ENCODE measurements around the gene ATP6V1A.

ATP6V1A gene

GRCh38 chr3:113746548-113747282 lies at the start of gene ATP6V1A:
TSS of gene ATP6V1A (plus strand) at chr3:113747035. CDS start at chr3:113778754, 31,719 bp downstream.
- no peaks in the 10 kb centered on the region for H3K27me3 ChIP-seq
- H3K27ac ChIP-seq = peak within 1 kb of the TSS; percentile 96 to 100 (median 98)
- H4K20me1 ChIP-seq = peaks cover 33 to 61% (median 33%) of the 10 kb centered on the region in 11 experiments; a peak in 21 of 22 replicates
- peak within 1 kb of the TSS; percentile 73 to 97 (median 88) for H3K4me3 ChIP-seq
- H3K36me3 ChIP-seq = peaks cover 0 to 19% (median 0%) of the 10 kb centered on the region in 11 experiments; a peak in 3 of 22 replicates
- H3K9ac ChIP-seq = peak within 1 kb of the TSS; percentile 89 to 99 (median 96)
- peaks cover 43 to 63% (median 52%) of the 10 kb centered on the region in 10 experiments for H3K4me1 ChIP-seq
- no peaks in the 10 kb centered on the region for H3K9me3 ChIP-seq (replicated peaks in 1 of 11)
- peak within 1 kb of the TSS; percentile 88 to 99 (median 96) for H3K4me2 ChIP-seq
- TF ChIP-seq Cebpa-rat (IDR thresholded peaks at IDR 0.05) = no peak

GRCh38 chr3:113697500-113698090 lies 49.2 kb upstream of the ATP6V1A start:
- H3K4me3 ChIP-seq = peak overlapping the region; percentile 61 to 84 (median 76)
- peaks cover 15 to 22% (median 18%) of the 10 kb centered on the region in 11 experiments for H3K27me3 ChIP-seq
- H3K4me1 ChIP-seq = peaks cover 20 to 39% (median 27%) of the 10 kb centered on the region in 10 experiments
- 0 out of 22 replicates have a peak, but pooled peaks cover 0 to 5% (median 0%) of the 10 kb centered on the region in 11 experiments for H4K20me1 ChIP-seq
- peak overlapping the region; percentile 72 to 86 (median 81) for H3K9ac ChIP-seq
- peak overlapping the region; percentile 83 to 93 (median 90) for H3K4me2 ChIP-seq
- H3K9me3 ChIP-seq (replicated peaks in 1 of 11) = no peaks in the 10 kb centered on the region
- peak overlapping the region; percentile 50 to 87 (median 78); a peak in 21 of 22 replicates for H3K27ac ChIP-seq
- peaks cover 0 to 5% (median 0%) of the 10 kb centered on the region in 11 experiments; a peak in 2 of 22 replicates for H3K36me3 ChIP-seq
- no peak for TF ChIP-seq Cebpa-rat (IDR thresholded peaks at IDR 0.05)

- H3K36me3 ChIP-seq = peaks cover 0 to 5% (median 0%) of the 10 kb centered on the region in 11 experiments; a peak in 2 of 22 replicates
- H3K27ac ChIP-seq = no peak overlapping the region
- H4K20me1 ChIP-seq = 0 out of 22 replicates have a peak, but pooled peaks cover 0 to 5% (median 0%) of the 10 kb centered on the region in 11 experiments
- H3K4me1 ChIP-seq = peaks cover 20 to 39% (median 27%) of the 10 kb centered on the region in 10 experiments
- H3K4me2 ChIP-seq = peak overlapping the region in 10 of 11 experiments; percentile 83 to 93 (median 90); a peak in 17 of 22 replicates
- H3K9me3 ChIP-seq (replicated peaks in 1 of 11) = no peaks in the 10 kb centered on the region
- H3K9ac ChIP-seq = no peak overlapping the region
- H3K27me3 ChIP-seq = peaks cover 15 to 22% (median 18%) of the 10 kb centered on the region in 11 experiments
- TF ChIP-seq Cebpa-rat (IDR thresholded peaks at IDR 0.05) = no peak
- H3K4me3 ChIP-seq = peak overlapping the region in 1 of 10 experiments; percentile 77; a peak in 3 of 20 replicates
Measured at GRCh38 chr3:113698213-113698742, 48.6 kb upstream of the ATP6V1A start.

GRCh38 chr3:113698956-113699355 lies 47.9 kb upstream of the ATP6V1A start:
- H4K20me1 ChIP-seq = 0 out of 22 replicates have a peak, but pooled peaks cover 0 to 5% (median 0%) of the 10 kb centered on the region in 11 experiments
- H3K4me2 ChIP-seq = peak overlapping the region in 10 of 11 experiments; percentile 7 to 93 (median 34); a peak in 11 of 22 replicates
- no peak overlapping the region for H3K4me3 ChIP-seq
- no peak overlapping the region for H3K9ac ChIP-seq
- H3K4me1 ChIP-seq = peaks cover 20 to 33% (median 27%) of the 10 kb centered on the region in 10 experiments
- H3K27ac ChIP-seq = no peak overlapping the region
- H3K27me3 ChIP-seq = peaks cover 15 to 22% (median 18%) of the 10 kb centered on the region in 11 experiments
- peaks cover 0 to under 1% (median 0%) of the 10 kb centered on the region in 11 experiments; a peak in 1 of 22 replicates for H3K36me3 ChIP-seq
- no peak for TF ChIP-seq Cebpa-rat (IDR thresholded peaks at IDR 0.05)
- no peaks in the 10 kb centered on the region for H3K9me3 ChIP-seq (replicated peaks in 1 of 11)

GRCh38 chr3:113707835-113708234 lies 39.0 kb upstream of the ATP6V1A start:
- Histone ChIP-seq H3K9me3 (replicated peaks in 1 of 11) (peaks cover 0 to 3% (median 0%) of the 10 kb centered on the region in 11 experiments; a peak in 1 of 22 replicates), H4K20me1 (no peaks in the 10 kb centered on the region), H3K36me3 (no peaks in the 10 kb centered on the region), H3K27me3 (no peaks in the 10 kb centered on the region), H3K4me1 (no peaks in the 10 kb centered on the region), H3K9ac (no peak overlapping the region), H3K4me2 (no peak overlapping the region), H3K27ac (no peak overlapping the region), H3K4me3 (no peak overlapping the region)
- TF ChIP-seq Cebpa-rat (IDR thresholded peaks at IDR 0.05) = no peak

GRCh38 chr3:113712129-113712528 lies 34.7 kb upstream of the ATP6V1A start:
- Histone ChIP-seq H3K9me3 (replicated peaks in 1 of 11) (peaks cover 0 to under 1% (median 0%) of the 10 kb centered on the region in 11 experiments; a peak in 1 of 22 replicates), H3K27ac (no peak overlapping the region), H3K4me1 (no peaks in the 10 kb centered on the region), H4K20me1 (no peaks in the 10 kb centered on the region; a peak in 1 of 22 replicates), H3K9ac (no peak overlapping the region), H3K27me3 (no peaks in the 10 kb centered on the region), H3K4me3 (no peak overlapping the region), H3K4me2 (no peak overlapping the region), H3K36me3 (peaks cover 5 to 23% (median 18%) of the 10 kb centered on the region in 11 experiments; a peak in 18 of 22 replicates)
- no peak for TF ChIP-seq Cebpa-rat (IDR thresholded peaks at IDR 0.05)

GRCh38 chr3:113714702-113715101 lies 32.1 kb upstream of the ATP6V1A start:
- H3K4me1 ChIP-seq = no peaks in the 10 kb centered on the region
- H3K9ac ChIP-seq = no peak overlapping the region
- no peak for TF ChIP-seq Cebpa-rat (IDR thresholded peaks at IDR 0.05)
- no peaks in the 10 kb centered on the region for H3K27me3 ChIP-seq
- H3K27ac ChIP-seq = no peak overlapping the region
- peaks cover 0 to 5% (median 0%) of the 10 kb centered on the region in 11 experiments; a peak in 2 of 22 replicates for H4K20me1 ChIP-seq
- H3K36me3 ChIP-seq = peaks cover 24 to 49% (median 43%) of the 10 kb centered on the region in 11 experiments
- H3K4me2 ChIP-seq = no peak overlapping the region
- H3K9me3 ChIP-seq (replicated peaks in 1 of 11) = no peaks in the 10 kb centered on the region
- no peak overlapping the region for H3K4me3 ChIP-seq

GRCh38 chr3:113717308-113717707 lies 29.5 kb upstream of the ATP6V1A start:
- no peak overlapping the region for H3K4me3 ChIP-seq
- H3K27ac ChIP-seq = no peak overlapping the region
- peaks cover 0 to 16% (median under 1%) of the 10 kb centered on the region in 11 experiments; a peak in 7 of 22 replicates for H4K20me1 ChIP-seq
- H3K9ac ChIP-seq = no peak overlapping the region
- peaks cover 0 to 17% (median 12%) of the 10 kb centered on the region in 10 experiments; a peak in 12 of 20 replicates for H3K4me1 ChIP-seq
- H3K9me3 ChIP-seq (replicated peaks in 1 of 11) = no peaks in the 10 kb centered on the region
- H3K4me2 ChIP-seq = no peak overlapping the region
- TF ChIP-seq Cebpa-rat (IDR thresholded peaks at IDR 0.05) = no peak
- H3K36me3 ChIP-seq = peaks cover 43 to 75% (median 68%) of the 10 kb centered on the region in 11 experiments
- H3K27me3 ChIP-seq = no peaks in the 10 kb centered on the region
